Colonic mucosa (tissue), 4 donors: Measurements from ENCODE around the gene TAOK2. TPM values are rescaled to one million over a fixed set of nuclear protein-coding genes. Genes with fewer than 3 reads are reported as not detected.
A peak's percentile ranks its signal among the peaks of the same experiment; 100 is the strongest.

Experiments
- DNase-seq: peaks from one replicate; pipeline ENCODE4 v3.0.0-alpha.2; 2020
- H3K27ac ChIP-seq: fragments of 200-600 bp; one replicate; pipeline ENCODE4 v1.8.0; 2021
- H3K27me3 ChIP-seq: fragments of 200-600 bp; one replicate; pipeline ENCODE4 v1.8.0; 2021
- H3K36me3 ChIP-seq: fragments of 200-600 bp; one replicate; pipeline ENCODE4 v1.8.0; 2021
- H3K4me1 ChIP-seq: fragments of 200-600 bp; one replicate; pipeline ENCODE4 v1.8.0; 2021; ENCODE audit warnings: mild to moderate bottlenecking
- H3K4me3 ChIP-seq: fragments of 200-600 bp; one replicate; pipeline ENCODE4 v1.8.0; 2021
- H3K9ac ChIP-seq, 2 donors: one replicate each; pipeline ENCODE4 v1.7.0; 2013; ENCODE audit warnings: control low read depth in 2 of 2, low read depth in 2 of 2, low read length in 2 of 2
- H3K9me3 ChIP-seq: fragments of 200-600 bp; one replicate; pipeline ENCODE4 v1.8.0; 2021
- intact Hi-C: fragments of 100-400 bp; cut with DNase I; formaldehyde crosslinking; loops from one replicate; pipeline ENCODE4 v1.14.1; 2022
- total RNA-seq, 2 donors: library from RNA; stranded (reverse); fragmentation: NEBNext Ultra II Directional in 1 of 2; extraction: Animal tissue kit (Norgen Biotek cat#: 25700) in 1 of 2; gene quantifications; one replicate each; pipeline ENCODE4 v1.2.1, GENCODE V29; 2021
- TF ChIP-seq, protein P1 (sequence below): fragments of 200-600 bp; IDR thresholded peaks from one replicate; pipeline ENCODE4 v1.8.0; 2022; ENCODE audit warnings: antibody characterized with exemption, mild to moderate bottlenecking
- donor health status: healthy.
- donor health status: DM: no; HTN: no; CAD: no.
- donor health status: DM: no; HTN: no; CAD: no.

TAOK2 gene
- total RNA-seq, 2 donors from 2014 or later = 37.4 to 62.3 TPM

- Histone ChIP-seq H3K27ac (no peak overlapping the region), H3K36me3 (peaks cover 9% of the 10 kb centered on the region), H3K9ac (no peak overlapping the region), H3K9me3 (no peaks in the 10 kb centered on the region), H3K4me3 (no peak overlapping the region), H3K27me3 (no peaks in the 10 kb centered on the region), H3K4me1 (peaks cover 17% of the 10 kb centered on the region)
- intact Hi-C loops = no loop called here
- TF ChIP-seq, protein P1, sequence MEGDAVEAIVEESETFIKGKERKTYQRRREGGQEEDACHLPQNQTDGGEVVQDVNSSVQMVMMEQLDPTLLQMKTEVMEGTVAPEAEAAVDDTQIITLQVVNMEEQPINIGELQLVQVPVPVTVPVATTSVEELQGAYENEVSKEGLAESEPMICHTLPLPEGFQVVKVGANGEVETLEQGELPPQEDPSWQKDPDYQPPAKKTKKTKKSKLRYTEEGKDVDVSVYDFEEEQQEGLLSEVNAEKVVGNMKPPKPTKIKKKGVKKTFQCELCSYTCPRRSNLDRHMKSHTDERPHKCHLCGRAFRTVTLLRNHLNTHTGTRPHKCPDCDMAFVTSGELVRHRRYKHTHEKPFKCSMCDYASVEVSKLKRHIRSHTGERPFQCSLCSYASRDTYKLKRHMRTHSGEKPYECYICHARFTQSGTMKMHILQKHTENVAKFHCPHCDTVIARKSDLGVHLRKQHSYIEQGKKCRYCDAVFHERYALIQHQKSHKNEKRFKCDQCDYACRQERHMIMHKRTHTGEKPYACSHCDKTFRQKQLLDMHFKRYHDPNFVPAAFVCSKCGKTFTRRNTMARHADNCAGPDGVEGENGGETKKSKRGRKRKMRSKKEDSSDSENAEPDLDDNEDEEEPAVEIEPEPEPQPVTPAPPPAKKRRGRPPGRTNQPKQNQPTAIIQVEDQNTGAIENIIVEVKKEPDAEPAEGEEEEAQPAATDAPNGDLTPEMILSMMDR = no peak
- DNase-seq = no peak
Observed at GRCh38 chr16:29972500-29972899, 1.2 kb upstream of the TAOK2 start.

- no peak overlapping the region for H3K4me3 ChIP-seq
- H3K36me3 ChIP-seq = peaks cover 9% of the 10 kb centered on the region
- no peaks in the 10 kb centered on the region for H3K9me3 ChIP-seq
- peaks cover 17% of the 10 kb centered on the region for H3K4me1 ChIP-seq
- no peak overlapping the region for H3K9ac ChIP-seq
- intact Hi-C loops = no loop called here
- DNase-seq = no peak
- H3K27me3 ChIP-seq = no peaks in the 10 kb centered on the region
- H3K27ac ChIP-seq = peak overlapping the region; percentile 74
- TF ChIP-seq, protein P1 = no peak
Observed at GRCh38 chr16:29972992-29973383, 680 bp upstream of the TAOK2 start.

- Histone ChIP-seq H3K9ac (peak overlapping the region; percentile 92 to 96), H3K9me3 (no peaks in the 10 kb centered on the region), H3K27me3 (no peaks in the 10 kb centered on the region), H3K27ac (peak overlapping the region; percentile 74), H3K36me3 (peaks cover 14% of the 10 kb centered on the region), H3K4me3 (peak overlapping the region; percentile 75), H3K4me1 (peaks cover 17% of the 10 kb centered on the region)
- intact Hi-C loops = no loop called here
- TF ChIP-seq, protein P1 = no peak
- DNase-seq = no peak
Observed at GRCh38 chr16:29974291-29975133, 844 bp downstream of the TAOK2 start.

GRCh38 chr16:29975134-29975538 is 1.5 kb downstream of the TAOK2 start:
- TF ChIP-seq, protein P1 = no peak
- intact Hi-C loops = no loop called here
- no peak overlapping the region for H3K27ac ChIP-seq
- H3K9me3 ChIP-seq = no peaks in the 10 kb centered on the region
- H3K36me3 ChIP-seq = peaks cover 13% of the 10 kb centered on the region
- peak overlapping the region; percentile 92 to 96 for H3K9ac ChIP-seq
- H3K4me3 ChIP-seq = peak overlapping the region; percentile 75
- DNase-seq = no peak
- no peaks in the 10 kb centered on the region for H3K27me3 ChIP-seq
- peaks cover 17% of the 10 kb centered on the region for H3K4me1 ChIP-seq

- no peaks in the 10 kb centered on the region for H3K27me3 ChIP-seq
- no peaks in the 10 kb centered on the region for H3K9me3 ChIP-seq
- intact Hi-C loops = no loop called here
- H3K9ac ChIP-seq = peak overlapping the region; percentile 8 to 48
- DNase-seq = no peak
- H3K27ac ChIP-seq = no peak overlapping the region
- H3K4me3 ChIP-seq = peak overlapping the region; percentile 75
- TF ChIP-seq, protein P1 = no peak
- peaks cover 14% of the 10 kb centered on the region for H3K36me3 ChIP-seq
- H3K4me1 ChIP-seq = peaks cover 17% of the 10 kb centered on the region
Observed at GRCh38 chr16:29975811-29976511, 2.3 kb downstream of the TAOK2 start.
